MCF 10A (cell line): ENCODE results near the gene DQX1. TPM values are rescaled to one million over a fixed set of nuclear protein-coding genes. Genes with fewer than 3 reads are reported as not detected.

Source experiments
- BruUV-seq: library from RNA; stranded (reverse); fragments of 400-500 nt; replicated peaks from 2 replicates; lab custom pipeline; 2021; lab: Mats Ljungman, UMichigan
- CTCF ChIA-PET: fragments of 300-600 bp; sonication (Branson Sonifier 250); formaldehyde crosslinking; extraction: SDS; loops from one replicate; lab custom pipeline; 2021; ENCODE audit warnings: antibody characterized with exemption, inconsistent platforms; lab: Yijun Ruan, JAX
- POLR2A ChIA-PET: fragments of 300-600, 350-650 bp; sonication (Branson Sonifier 250); formaldehyde crosslinking; extraction: SDS; loops from one replicate; lab custom pipeline; 2020; ENCODE audit warnings: antibody characterized with exemption, inconsistent platforms; lab: Yijun Ruan, JAX
- DNase-seq: peaks from one replicate; pipeline ENCODE4 v3.0.0-alpha.2; 2018; ENCODE audit not compliant: unreplicated experiment
- H3K27ac Mint-ChIP-seq: one replicate; pipeline ENCODE4 v1.8.0; 2022; ENCODE audit warnings: mild to moderate bottlenecking, low read depth, mixed read lengths; ENCODE audit not compliant: unreplicated experiment
- H3K27me3 Mint-ChIP-seq: one replicate; pipeline ENCODE4 v1.8.0; 2022; ENCODE audit warnings: mixed read lengths; ENCODE audit not compliant: insufficient read depth, unreplicated experiment
- H3K36me3 Mint-ChIP-seq: one replicate; pipeline ENCODE4 v1.8.0; 2022; ENCODE audit warnings: mild to moderate bottlenecking, moderate library complexity, mixed read lengths; ENCODE audit not compliant: insufficient read depth, unreplicated experiment
- H3K4me1 Mint-ChIP-seq: one replicate; pipeline ENCODE4 v1.8.0; 2022; ENCODE audit warnings: mixed read lengths; ENCODE audit not compliant: insufficient read depth, unreplicated experiment
- H3K4me3 Mint-ChIP-seq: one replicate; pipeline ENCODE4 v1.8.0; 2022; ENCODE audit warnings: mild to moderate bottlenecking, moderate library complexity, mixed read lengths; ENCODE audit not compliant: unreplicated experiment
- H3K9me3 Mint-ChIP-seq: one replicate; pipeline ENCODE4 v1.8.0; 2022; ENCODE audit warnings: mixed read lengths; ENCODE audit not compliant: unreplicated experiment
- intact Hi-C: fragments of 100-400 bp; cut with micrococcal nuclease; formaldehyde crosslinking; loops from 2 replicates; pipeline ENCODE4 v1.14.1; 2022
- total RNA-seq: library from RNA; stranded (reverse); gene quantifications from 2 replicates; pipeline ENCODE4 v1.2.3, GENCODE V29; 2022
- TF ChIP-seq, protein P1 (sequence below): fragments of 200-600 bp; IDR thresholded peaks from one replicate; pipeline ENCODE4 v1.8.0; 2022; ENCODE audit warnings: antibody characterized with exemption, mild to moderate bottlenecking; ENCODE audit not compliant: unreplicated experiment

The DQX1 gene
- total RNA-seq, 1 experiment from 2014 or later, result 4.3 TPM

- CTCF ChIA-PET, result interaction anchor here (0.6 to 7.3 kb wide), 11 partner anchors 13 to 66 kb away, joined by 3 to 80 read pairs (median 4); partner anchors contain the start of genes CCDC142 and TTC31
- H3K27me3 Mint-ChIP-seq, result no peaks in the 10 kb centered on the region
- intact Hi-C loops, result loop anchor here (5.0 kb wide), 1 partner anchor 193 kb away; no protein-coding TSS in a partner anchor
- H3K4me3 Mint-ChIP-seq, result peak overlapping the region; percentile 94
- DNase-seq, result peak; percentile 22
- H3K9me3 Mint-ChIP-seq, result no peaks in the 10 kb centered on the region
- TF ChIP-seq, protein P1, sequence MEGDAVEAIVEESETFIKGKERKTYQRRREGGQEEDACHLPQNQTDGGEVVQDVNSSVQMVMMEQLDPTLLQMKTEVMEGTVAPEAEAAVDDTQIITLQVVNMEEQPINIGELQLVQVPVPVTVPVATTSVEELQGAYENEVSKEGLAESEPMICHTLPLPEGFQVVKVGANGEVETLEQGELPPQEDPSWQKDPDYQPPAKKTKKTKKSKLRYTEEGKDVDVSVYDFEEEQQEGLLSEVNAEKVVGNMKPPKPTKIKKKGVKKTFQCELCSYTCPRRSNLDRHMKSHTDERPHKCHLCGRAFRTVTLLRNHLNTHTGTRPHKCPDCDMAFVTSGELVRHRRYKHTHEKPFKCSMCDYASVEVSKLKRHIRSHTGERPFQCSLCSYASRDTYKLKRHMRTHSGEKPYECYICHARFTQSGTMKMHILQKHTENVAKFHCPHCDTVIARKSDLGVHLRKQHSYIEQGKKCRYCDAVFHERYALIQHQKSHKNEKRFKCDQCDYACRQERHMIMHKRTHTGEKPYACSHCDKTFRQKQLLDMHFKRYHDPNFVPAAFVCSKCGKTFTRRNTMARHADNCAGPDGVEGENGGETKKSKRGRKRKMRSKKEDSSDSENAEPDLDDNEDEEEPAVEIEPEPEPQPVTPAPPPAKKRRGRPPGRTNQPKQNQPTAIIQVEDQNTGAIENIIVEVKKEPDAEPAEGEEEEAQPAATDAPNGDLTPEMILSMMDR, result no peak
- BruUV-seq, result TSS peak; percentile 28
- peaks cover 38% of the 10 kb centered on the region for H3K4me1 Mint-ChIP-seq
- peak overlapping the region; percentile 91 for H3K27ac Mint-ChIP-seq
- peaks cover 26% of the 10 kb centered on the region for H3K36me3 Mint-ChIP-seq
- POLR2A ChIA-PET, result interaction anchor here (0.6 to 8.1 kb wide), 25 partner anchors 8 to 1116 kb away, joined by 3 to 135 read pairs (median 5); partner anchors contain the start of genes C2orf81, CCDC142, INO80B and MRPL19
These were observed 4.5 kb upstream of the DQX1 start for GRCh38 chr2:74530239-74531187.

GRCh38 chr2:74529357-74530238, 3.6 kb upstream of the DQX1 start, which contains the start of the genes AUP1 and HTRA2:
Gene AUP1 (minus strand): TSS chr2:74529706. CDS start chr2:74529629, 77 bp downstream.
Gene HTRA2 (plus strand): TSS chr2:74529933. CDS start chr2:74530007, 74 bp downstream.
- DNase-seq, result peak; percentile 99
- Mint-ChIP-seq H3K27me3 (no peaks in the 10 kb centered on the region), H3K4me1 (peaks cover 38% of the 10 kb centered on the region), H3K9me3 (no peaks in the 10 kb centered on the region), H3K4me3 (peak within 1 kb of the TSS; percentile 94), H3K27ac (peak within 1 kb of the TSS; percentile 91), H3K36me3 (peaks cover 28% of the 10 kb centered on the region)
- no TSS peak for BruUV-seq
- TF ChIP-seq, protein P1, result no peak
- POLR2A ChIA-PET, result interaction anchor here (0.6 to 8.1 kb wide), 29 partner anchors 9 to 1117 kb away, joined by 3 to 135 read pairs (median 5); partner anchors contain the start of genes C2orf81, CCDC142, INO80B and MOGS
- CTCF ChIA-PET, result interaction anchor here (0.6 to 7.3 kb wide), 6 partner anchors 36 to 65 kb away, joined by 3 to 80 read pairs (median 10); partner anchors contain the start of genes CCDC142 and TTC31
- intact Hi-C loops, result loop anchor here (1.0 to 5.0 kb wide), 2 partner anchors 22 to 192 kb away; partner anchors contain the start of gene PCGF1

DNA sequence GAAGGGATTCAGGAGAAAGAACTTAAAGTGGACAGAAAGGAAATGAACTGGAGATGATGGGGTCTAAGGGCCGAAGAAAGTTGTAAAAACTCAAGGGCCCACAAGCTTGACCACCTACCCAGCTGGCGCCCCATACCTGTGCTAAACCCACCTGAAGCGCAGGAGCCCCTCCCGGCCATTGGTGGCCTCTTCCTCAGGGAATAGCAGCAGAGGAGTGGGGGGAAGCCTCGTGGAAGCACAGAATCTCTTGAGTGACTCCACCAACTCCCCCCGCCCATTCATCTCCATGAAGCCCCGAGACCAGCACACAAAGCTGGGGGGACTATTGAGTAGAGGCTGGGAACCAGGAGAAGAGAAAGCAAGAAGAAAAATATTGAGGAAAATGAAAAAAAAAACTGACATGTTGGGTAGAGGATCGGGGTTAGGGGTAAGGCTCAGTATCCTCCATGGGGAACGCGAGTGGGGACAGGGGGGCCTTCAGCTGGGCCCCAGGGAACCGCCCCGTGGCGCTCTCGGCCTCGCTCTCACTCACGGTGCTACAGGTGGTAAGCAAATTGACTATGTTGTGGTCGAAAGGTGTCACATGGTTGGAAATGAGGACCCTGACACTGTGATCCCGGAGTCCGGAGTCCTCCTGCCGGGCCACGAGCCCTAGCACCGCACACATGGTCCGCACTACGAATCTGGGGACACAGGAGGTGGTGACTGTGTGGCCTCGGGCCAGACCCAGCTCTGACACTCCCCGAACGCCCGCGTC, 2.7 kb upstream of the DQX1 start:
- BruUV-seq, result TSS peak; percentile 55
- CTCF ChIA-PET, result interaction anchor here (0.6 to 7.3 kb wide), 4 partner anchors 37 to 59 kb away, joined by 3 to 80 read pairs (median 12); partner anchors contain the start of genes CCDC142 and TTC31
- H3K36me3 Mint-ChIP-seq, result peaks cover 31% of the 10 kb centered on the region
- POLR2A ChIA-PET, result interaction anchor here (0.7 to 8.1 kb wide), 19 partner anchors 8 to 107 kb away, joined by 3 to 135 read pairs (median 5); partner anchors contain the start of genes C2orf81, CCDC142, INO80B and MOGS
- peak overlapping the region; percentile 94 for H3K4me3 Mint-ChIP-seq
- H3K27me3 Mint-ChIP-seq, result no peaks in the 10 kb centered on the region
- intact Hi-C loops, result loop anchor here (1.0 kb wide), 1 partner anchor 21 kb away; the partner anchor contains the start of gene PCGF1
- TF ChIP-seq, protein P1, result no peak
- H3K4me1 Mint-ChIP-seq, result peaks cover 38% of the 10 kb centered on the region
- DNase-seq, result no peak
- no peaks in the 10 kb centered on the region for H3K9me3 Mint-ChIP-seq
- H3K27ac Mint-ChIP-seq, result peak overlapping the region; percentile 91
